Measurements from ENCODE around the gene CIDEB.

DNA sequence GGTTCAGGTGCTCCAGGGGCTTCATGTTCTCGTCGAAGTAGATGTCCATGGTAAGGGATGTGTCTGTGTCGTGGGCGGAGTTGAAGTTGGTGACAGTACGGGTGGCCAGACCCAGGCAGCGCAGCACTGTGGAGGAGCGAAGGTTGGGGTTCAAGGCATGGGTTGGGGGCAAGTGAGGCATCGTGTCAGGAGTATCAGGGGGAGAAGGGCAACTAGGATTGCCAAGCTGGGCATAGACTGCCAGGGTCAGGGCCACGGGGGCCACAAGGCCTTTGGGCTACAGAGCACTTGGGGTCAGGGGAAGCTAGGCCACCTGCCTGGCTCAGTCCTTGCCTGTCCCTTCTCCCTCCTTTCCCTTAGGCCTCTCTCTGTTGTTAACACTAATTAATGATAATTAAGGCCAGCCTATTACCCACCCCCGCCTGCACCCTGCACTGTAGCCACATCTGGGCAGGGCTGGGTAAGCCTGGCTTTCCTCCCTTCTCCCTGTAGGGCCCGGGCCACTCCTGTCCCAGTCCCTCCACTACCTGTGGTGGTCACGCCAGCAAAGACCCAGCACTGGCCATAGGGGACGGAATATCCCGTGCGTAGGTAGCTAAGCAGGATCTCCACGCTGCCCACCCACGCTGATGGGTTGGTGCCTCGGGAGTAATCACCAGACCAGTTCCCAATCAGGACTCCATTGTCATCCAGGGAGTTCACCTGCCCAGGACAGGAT lies 49.1 kb downstream of the CIDEB start:
- TF ChIP-seq, protein P1, sequence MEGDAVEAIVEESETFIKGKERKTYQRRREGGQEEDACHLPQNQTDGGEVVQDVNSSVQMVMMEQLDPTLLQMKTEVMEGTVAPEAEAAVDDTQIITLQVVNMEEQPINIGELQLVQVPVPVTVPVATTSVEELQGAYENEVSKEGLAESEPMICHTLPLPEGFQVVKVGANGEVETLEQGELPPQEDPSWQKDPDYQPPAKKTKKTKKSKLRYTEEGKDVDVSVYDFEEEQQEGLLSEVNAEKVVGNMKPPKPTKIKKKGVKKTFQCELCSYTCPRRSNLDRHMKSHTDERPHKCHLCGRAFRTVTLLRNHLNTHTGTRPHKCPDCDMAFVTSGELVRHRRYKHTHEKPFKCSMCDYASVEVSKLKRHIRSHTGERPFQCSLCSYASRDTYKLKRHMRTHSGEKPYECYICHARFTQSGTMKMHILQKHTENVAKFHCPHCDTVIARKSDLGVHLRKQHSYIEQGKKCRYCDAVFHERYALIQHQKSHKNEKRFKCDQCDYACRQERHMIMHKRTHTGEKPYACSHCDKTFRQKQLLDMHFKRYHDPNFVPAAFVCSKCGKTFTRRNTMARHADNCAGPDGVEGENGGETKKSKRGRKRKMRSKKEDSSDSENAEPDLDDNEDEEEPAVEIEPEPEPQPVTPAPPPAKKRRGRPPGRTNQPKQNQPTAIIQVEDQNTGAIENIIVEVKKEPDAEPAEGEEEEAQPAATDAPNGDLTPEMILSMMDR (IDR thresholded peaks at IDR 0.05; ENCODE audit: insufficient read depth, low read length, poor library complexity, severe bottlenecking): no peak
- TF ChIP-seq EZH2phosphoT487 (conservative IDR thresholded peaks at IDR 0.05; ENCODE audit: low read length): no peak
